ENCODE results near the gene STXBP5.

DNA sequence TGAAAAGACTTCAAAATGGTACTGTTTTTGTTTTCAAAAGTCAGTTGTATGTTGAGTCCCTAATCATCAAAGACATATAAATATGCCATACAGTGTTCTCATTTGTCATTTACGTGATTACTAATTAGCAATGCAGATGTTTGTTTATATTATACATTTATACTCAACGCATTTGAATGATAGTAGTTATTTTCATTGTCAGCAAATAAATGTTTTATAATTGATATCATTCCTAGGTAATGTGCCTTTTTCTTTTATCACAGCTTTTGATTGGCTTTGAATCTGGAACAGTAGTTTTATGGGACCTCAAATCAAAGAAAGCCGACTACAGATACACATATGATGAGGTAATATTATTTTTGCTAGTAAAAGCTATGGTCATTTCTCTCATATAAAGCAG, 62.6 kb downstream of the STXBP5 start:
- TF ChIP-seq, protein P1, sequence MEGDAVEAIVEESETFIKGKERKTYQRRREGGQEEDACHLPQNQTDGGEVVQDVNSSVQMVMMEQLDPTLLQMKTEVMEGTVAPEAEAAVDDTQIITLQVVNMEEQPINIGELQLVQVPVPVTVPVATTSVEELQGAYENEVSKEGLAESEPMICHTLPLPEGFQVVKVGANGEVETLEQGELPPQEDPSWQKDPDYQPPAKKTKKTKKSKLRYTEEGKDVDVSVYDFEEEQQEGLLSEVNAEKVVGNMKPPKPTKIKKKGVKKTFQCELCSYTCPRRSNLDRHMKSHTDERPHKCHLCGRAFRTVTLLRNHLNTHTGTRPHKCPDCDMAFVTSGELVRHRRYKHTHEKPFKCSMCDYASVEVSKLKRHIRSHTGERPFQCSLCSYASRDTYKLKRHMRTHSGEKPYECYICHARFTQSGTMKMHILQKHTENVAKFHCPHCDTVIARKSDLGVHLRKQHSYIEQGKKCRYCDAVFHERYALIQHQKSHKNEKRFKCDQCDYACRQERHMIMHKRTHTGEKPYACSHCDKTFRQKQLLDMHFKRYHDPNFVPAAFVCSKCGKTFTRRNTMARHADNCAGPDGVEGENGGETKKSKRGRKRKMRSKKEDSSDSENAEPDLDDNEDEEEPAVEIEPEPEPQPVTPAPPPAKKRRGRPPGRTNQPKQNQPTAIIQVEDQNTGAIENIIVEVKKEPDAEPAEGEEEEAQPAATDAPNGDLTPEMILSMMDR (IDR thresholded peaks at IDR 0.05), result no peak
- TF ChIP-seq EZH2 (IDR thresholded peaks at IDR 0.05; ENCODE audit: borderline replicate concordance, insufficient read depth, low read depth, low read length, poor library complexity, severe bottlenecking), result no peak
